Measurements from ENCODE around the gene PHLPP1.

GRCh38 chr18:62763101-62763521 is 47.8 kb downstream of the PHLPP1 start:
- TF ChIP-seq, protein P1, sequence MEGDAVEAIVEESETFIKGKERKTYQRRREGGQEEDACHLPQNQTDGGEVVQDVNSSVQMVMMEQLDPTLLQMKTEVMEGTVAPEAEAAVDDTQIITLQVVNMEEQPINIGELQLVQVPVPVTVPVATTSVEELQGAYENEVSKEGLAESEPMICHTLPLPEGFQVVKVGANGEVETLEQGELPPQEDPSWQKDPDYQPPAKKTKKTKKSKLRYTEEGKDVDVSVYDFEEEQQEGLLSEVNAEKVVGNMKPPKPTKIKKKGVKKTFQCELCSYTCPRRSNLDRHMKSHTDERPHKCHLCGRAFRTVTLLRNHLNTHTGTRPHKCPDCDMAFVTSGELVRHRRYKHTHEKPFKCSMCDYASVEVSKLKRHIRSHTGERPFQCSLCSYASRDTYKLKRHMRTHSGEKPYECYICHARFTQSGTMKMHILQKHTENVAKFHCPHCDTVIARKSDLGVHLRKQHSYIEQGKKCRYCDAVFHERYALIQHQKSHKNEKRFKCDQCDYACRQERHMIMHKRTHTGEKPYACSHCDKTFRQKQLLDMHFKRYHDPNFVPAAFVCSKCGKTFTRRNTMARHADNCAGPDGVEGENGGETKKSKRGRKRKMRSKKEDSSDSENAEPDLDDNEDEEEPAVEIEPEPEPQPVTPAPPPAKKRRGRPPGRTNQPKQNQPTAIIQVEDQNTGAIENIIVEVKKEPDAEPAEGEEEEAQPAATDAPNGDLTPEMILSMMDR (IDR thresholded peaks at IDR 0.05; ENCODE audit: low read depth, low read length) = no peak
- TF ChIP-seq EZH2phosphoT487 (IDR thresholded peaks at IDR 0.05; ENCODE audit: low read depth) = no peak
